Stimulated activated naive CD4-positive, alpha-beta T cell (primary cell): ENCODE results near the gene STXBP5L.
"Not testable (repeated sequence)": the region's sequence is repeated elsewhere in the genome, so short reads cannot be mapped to it uniquely, and the experiment has no call there.

Experiments
- DNase-seq, 6 experiments: peaks; one replicate each; lab custom pipeline; 2025; lab: John Stamatoyannopoulos, UW

The STXBP5L gene

GRCh38 chr3:120908030-120908794 lies at the start of gene STXBP5L:
Gene STXBP5L, plus strand, starts transcription at chr3:120908205. Its CDS starts 1,374 bp downstream, at chr3:120909579.
- DNase-seq = peak in 4 of 6 experiments; percentile 2 to 18 (median 9)

GRCh38 chr3:120858521-120858920 lies 49.5 kb upstream of the STXBP5L start:
- DNase-seq = no peak

GRCh38 chr3:120864541-120864940 lies 43.5 kb upstream of the STXBP5L start:
- no peak for DNase-seq

- no peak for DNase-seq
These were observed 32.5 kb upstream of the STXBP5L start for GRCh38 chr3:120875507-120875906.

- DNase-seq = no peak
These were observed 32.0 kb upstream of the STXBP5L start for GRCh38 chr3:120875989-120876388.

- no peak for DNase-seq
These were observed 28.6 kb upstream of the STXBP5L start for GRCh38 chr3:120879411-120879810.

- DNase-seq = no peak
These were observed 15.1 kb upstream of the STXBP5L start for GRCh38 chr3:120892921-120893320.

GRCh38 chr3:120894316-120895057 lies 13.5 kb upstream of the STXBP5L start:
- DNase-seq = no peak

- DNase-seq = not testable (repeated sequence)
These were observed 6.3 kb upstream of the STXBP5L start for GRCh38 chr3:120901716-120902115.

GRCh38 chr3:120903221-120903620 lies 4.8 kb upstream of the STXBP5L start:
- DNase-seq = no peak

GRCh38 chr3:120907659-120908029 lies 361 bp upstream of the STXBP5L start:
- no peak for DNase-seq

- peak in 1 of 6 experiments; percentile 10 for DNase-seq
These were observed 993 bp downstream of the STXBP5L start for GRCh38 chr3:120908795-120909601.

- DNase-seq = no peak
These were observed 1.5 kb downstream of the STXBP5L start for GRCh38 chr3:120909602-120909878.

- DNase-seq = no peak
These were observed 18.1 kb downstream of the STXBP5L start for GRCh38 chr3:120926146-120926545.

- no peak for DNase-seq
These were observed 21.0 kb downstream of the STXBP5L start for GRCh38 chr3:120928991-120929390.

- DNase-seq = no peak
These were observed 23.6 kb downstream of the STXBP5L start for GRCh38 chr3:120931593-120931992.

- DNase-seq = no peak
These were observed 48.1 kb downstream of the STXBP5L start for GRCh38 chr3:120956143-120956542.

- no peak for DNase-seq
These were observed 74.8 kb downstream of the STXBP5L start for GRCh38 chr3:120982608-120983320.

GRCh38 chr3:120983321-120983665 lies 75.3 kb downstream of the STXBP5L start:
- no peak for DNase-seq

- no peak for DNase-seq
These were observed 75.8 kb downstream of the STXBP5L start for GRCh38 chr3:120983841-120984240.

- no peak for DNase-seq
These were observed 77.2 kb downstream of the STXBP5L start for GRCh38 chr3:120985242-120985641.

GRCh38 chr3:120988994-120989393 lies 81.0 kb downstream of the STXBP5L start:
- no peak for DNase-seq
